Fibroblast of lung (primary cell): Measurements from ENCODE around the gene MED14. TPM values are rescaled to one million over a fixed set of nuclear protein-coding genes. Genes with fewer than 3 reads are reported as not detected.

ENCODE experiments used
- DNase-seq, 2 donors: peaks; one replicate each; pipeline versions ENCODE4 v3.0.0 to v3.0.0-alpha.2; 2010; ENCODE audit warnings: low read depth in 2 of 2
- H2AFZ ChIP-seq: 2 replicates; pipeline ENCODE4 v1.5.1; 2012; ENCODE audit warnings: low read length, control low read depth, inconsistent platforms
- H3K27ac ChIP-seq: 2 replicates; pipeline ENCODE4 v1.5.1; 2011; ENCODE audit warnings: low read length, control low read depth; ENCODE audit not compliant: insufficient read depth
- H3K27me3 ChIP-seq: 2 replicates; pipeline ENCODE4 v1.5.1; 2011; ENCODE audit warnings: mild to moderate bottlenecking, low read length; ENCODE audit not compliant: control insufficient read depth, insufficient read depth
- H3K36me3 ChIP-seq: 2 replicates; pipeline ENCODE4 v1.5.1; 2011; ENCODE audit warnings: low read length; ENCODE audit not compliant: control insufficient read depth, insufficient read depth
- H3K4me1 ChIP-seq: 2 replicates; pipeline ENCODE4 v1.5.1; 2011; ENCODE audit warnings: low read length; ENCODE audit not compliant: control insufficient read depth, insufficient read depth; ENCODE audit errors: extremely low read depth
- H3K4me2 ChIP-seq: 2 replicates; pipeline ENCODE4 v1.5.1; 2011; ENCODE audit warnings: low read length, control low read depth; ENCODE audit not compliant: insufficient read depth; ENCODE audit errors: extremely low read depth
- H3K4me3 ChIP-seq, 4 experiments: fragments of 200-600 bp in 1 of 4; sonication (generic) in 1 of 4; replicated peaks in 1 of 4; 2 replicates each; pipeline ENCODE4 v1.5.1; 2011 to 2016; ENCODE audit warnings: low read length in 4 of 4, low read depth in 3 of 4, mild to moderate bottlenecking in 3 of 4, control low read depth in 2 of 4, inconsistent platforms in 1 of 4, mixed read lengths in 1 of 4; ENCODE audit not compliant: insufficient read depth in 1 of 4; ENCODE audit errors: control extremely low read depth in 1 of 4
- H3K79me2 ChIP-seq: 2 replicates; pipeline ENCODE4 v1.5.1; 2012; ENCODE audit warnings: mild to moderate bottlenecking, low read length, inconsistent platforms; ENCODE audit not compliant: control insufficient read depth, insufficient read depth
- H3K9ac ChIP-seq: 2 replicates; pipeline ENCODE4 v1.5.1; 2011; ENCODE audit warnings: mild to moderate bottlenecking, low read length, control low read depth; ENCODE audit not compliant: insufficient read depth
- H3K9me3 ChIP-seq: 2 replicates; pipeline ENCODE4 v1.5.1; 2012; ENCODE audit warnings: low read depth, low read length; ENCODE audit not compliant: control insufficient read depth, insufficient read depth
- H4K20me1 ChIP-seq: 2 replicates; pipeline ENCODE4 v1.5.1; 2011; ENCODE audit warnings: low read length; ENCODE audit not compliant: control insufficient read depth, insufficient read depth; ENCODE audit errors: extremely low read depth
- EZH2 ChIP-seq: IDR thresholded peaks from 2 replicates; pipeline ENCODE4 v1.5.1; 2012; ENCODE audit warnings: low read length, control low read depth, mild to moderate bottlenecking; ENCODE audit errors: missing control alignments
- polyA plus RNA-seq, 2 donors: library from polyadenylated mRNA; depleted of rRNA in 1 of 2; stranded (reverse) in 1 of 2; unstranded in 1 of 2; fragments of >200 nt; gene quantifications; 2 replicates each; pipeline ENCODE4 v1.2.1, GENCODE V29; 2011 to 2012; ENCODE audit warnings: missing spikeins in 1 of 2
- total RNA-seq: library from RNA; depleted of rRNA; stranded (reverse); fragments of >200 nt; gene quantifications from 2 replicates; pipeline ENCODE4 v1.2.1, GENCODE V29; 2014
- TF ChIP-seq, protein P1 (sequence below), 2 donors: IDR thresholded peaks in 1 of 2; conservative IDR thresholded peaks in 1 of 2; 1 replicate in 1 of 2; 2 replicates in 1 of 2; pipeline ENCODE4 v1.5.1; 2011 to 2012; ENCODE audit warnings: low read length in 2 of 2, control low read depth in 1 of 2, inconsistent platforms in 1 of 2, low read depth in 1 of 2, mild to moderate bottlenecking in 1 of 2

MED14 gene
- total and polyA plus RNA-seq, 2 donors (not counting 1 experiment from before 2014, with no cell fraction given) = 18.3 to 31.3 TPM

DNA sequence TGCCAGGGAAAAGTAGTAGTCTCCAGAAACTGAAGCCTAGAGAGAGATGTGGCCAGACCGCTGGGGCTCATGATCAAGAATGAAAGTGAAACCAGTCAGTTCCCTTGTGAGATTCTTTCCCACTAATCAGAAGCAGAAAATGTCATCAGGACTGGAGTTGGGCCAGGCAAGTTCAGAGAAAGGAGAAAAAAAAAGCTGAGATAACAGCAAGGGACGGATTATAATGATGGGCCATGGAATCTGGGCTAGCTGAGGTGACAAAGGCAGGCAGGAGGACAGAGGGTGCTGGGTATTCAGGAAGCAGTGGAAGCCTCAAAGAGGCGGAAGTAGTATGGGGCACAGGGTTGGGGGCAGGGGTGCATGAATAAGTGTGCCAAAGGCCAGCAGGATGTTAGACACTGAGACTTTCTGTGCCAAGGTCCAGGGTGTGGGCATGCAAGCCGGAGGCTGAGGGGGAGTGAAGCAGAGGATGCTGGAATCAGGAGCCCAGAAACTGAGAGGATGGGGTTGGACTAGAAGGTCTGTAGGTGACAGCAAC lies 90.5 kb downstream of the MED14 start:
- peaks cover 45% of the 10 kb centered on the region for H3K79me2 ChIP-seq

DNA sequence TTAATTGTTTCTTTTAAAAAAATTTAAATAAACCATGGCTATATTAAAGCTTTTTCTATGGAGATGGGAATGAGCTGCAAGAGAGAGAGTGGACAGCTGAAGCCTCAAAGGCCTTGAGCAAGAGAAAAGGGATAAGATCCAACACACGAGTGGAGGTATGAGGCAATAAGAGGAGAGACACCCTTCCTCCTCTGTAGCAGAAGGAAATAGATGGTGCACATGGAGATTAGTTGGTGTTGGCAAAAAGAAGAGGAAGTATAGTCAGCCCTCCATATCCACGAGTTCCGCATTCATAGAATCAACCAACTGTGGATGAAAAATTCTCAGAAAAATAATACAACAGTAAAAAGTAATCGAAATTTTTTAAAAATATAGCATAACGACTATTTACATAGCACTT lies 91.2 kb downstream of the MED14 start:
- Histone ChIP-seq H3K79me2 (peaks cover 51% of the 10 kb centered on the region), H4K20me1 (no peaks in the 10 kb centered on the region), H3K9ac (no peak overlapping the region), H3K4me1 (no peaks in the 10 kb centered on the region), H3K4me2 (peak overlapping the region; percentile 21), H3K36me3 (no peaks in the 10 kb centered on the region), H3K27me3 (no peaks in the 10 kb centered on the region), H3K9me3 (no peaks in the 10 kb centered on the region), H2AFZ (no peak overlapping the region), H3K27ac (peak overlapping the region; percentile 85), H3K4me3 (peak overlapping the region; percentile 48 to 76 (median 56))
- DNase-seq = peak in 1 of 2 donors; percentile 75
- TF ChIP-seq, protein P1, sequence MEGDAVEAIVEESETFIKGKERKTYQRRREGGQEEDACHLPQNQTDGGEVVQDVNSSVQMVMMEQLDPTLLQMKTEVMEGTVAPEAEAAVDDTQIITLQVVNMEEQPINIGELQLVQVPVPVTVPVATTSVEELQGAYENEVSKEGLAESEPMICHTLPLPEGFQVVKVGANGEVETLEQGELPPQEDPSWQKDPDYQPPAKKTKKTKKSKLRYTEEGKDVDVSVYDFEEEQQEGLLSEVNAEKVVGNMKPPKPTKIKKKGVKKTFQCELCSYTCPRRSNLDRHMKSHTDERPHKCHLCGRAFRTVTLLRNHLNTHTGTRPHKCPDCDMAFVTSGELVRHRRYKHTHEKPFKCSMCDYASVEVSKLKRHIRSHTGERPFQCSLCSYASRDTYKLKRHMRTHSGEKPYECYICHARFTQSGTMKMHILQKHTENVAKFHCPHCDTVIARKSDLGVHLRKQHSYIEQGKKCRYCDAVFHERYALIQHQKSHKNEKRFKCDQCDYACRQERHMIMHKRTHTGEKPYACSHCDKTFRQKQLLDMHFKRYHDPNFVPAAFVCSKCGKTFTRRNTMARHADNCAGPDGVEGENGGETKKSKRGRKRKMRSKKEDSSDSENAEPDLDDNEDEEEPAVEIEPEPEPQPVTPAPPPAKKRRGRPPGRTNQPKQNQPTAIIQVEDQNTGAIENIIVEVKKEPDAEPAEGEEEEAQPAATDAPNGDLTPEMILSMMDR (conservative IDR thresholded peaks at IDR 0.05 in 1 of 2, IDR thresholded peaks at IDR 0.05 in 1 of 2; ENCODE audit: low read depth in 1 of 2, low read length in 2 of 2) = no peak
- TF ChIP-seq EZH2 = no peak

More for the DNA sequence above, 90.5 kb downstream of the MED14 start:
- H4K20me1 ChIP-seq = no peaks in the 10 kb centered on the region
- H3K9me3 ChIP-seq = no peaks in the 10 kb centered on the region
- TF ChIP-seq, protein P1 (conservative IDR thresholded peaks at IDR 0.05 in 1 of 2, IDR thresholded peaks at IDR 0.05 in 1 of 2; ENCODE audit: low read depth in 1 of 2, low read length in 2 of 2) = no peak
- TF ChIP-seq EZH2 = no peak
- DNase-seq = peak; percentile 67 to 73
- H3K9ac ChIP-seq = peak overlapping the region; percentile 46
- H2AFZ ChIP-seq = no peak overlapping the region
- no peaks in the 10 kb centered on the region for H3K27me3 ChIP-seq
- peak overlapping the region; percentile 93 for H3K4me2 ChIP-seq
- H3K4me1 ChIP-seq = no peaks in the 10 kb centered on the region
- H3K27ac ChIP-seq = peak overlapping the region; percentile 85
- H3K4me3 ChIP-seq = peak overlapping the region; percentile 48 to 76 (median 56)
- no peaks in the 10 kb centered on the region for H3K36me3 ChIP-seq

DNA sequence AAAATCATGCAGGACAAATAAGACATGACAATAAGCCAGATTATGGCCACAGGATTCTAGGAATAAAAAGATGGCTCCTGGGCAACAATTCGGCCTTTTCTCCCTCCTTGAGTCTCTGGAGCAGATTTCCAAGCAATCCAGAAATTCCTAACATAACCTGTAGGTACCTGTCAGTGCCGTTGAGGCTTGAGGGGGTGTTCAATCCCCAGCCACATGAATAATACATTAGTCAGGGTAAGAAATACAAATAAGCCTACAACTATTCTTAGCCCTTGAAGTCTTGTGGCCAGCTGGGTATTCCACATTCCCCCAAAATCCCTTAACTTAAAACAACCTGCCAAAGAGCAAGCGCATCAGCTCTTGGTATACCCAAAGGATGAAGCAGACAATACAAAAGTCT lies 97.7 kb downstream of the MED14 start:
- peak in 1 of 2 donors; percentile 15 for DNase-seq
- TF ChIP-seq, protein P1 (conservative IDR thresholded peaks at IDR 0.05 in 1 of 2, IDR thresholded peaks at IDR 0.05 in 1 of 2; ENCODE audit: low read depth in 1 of 2, low read length in 2 of 2) = no peak
- no peak for TF ChIP-seq EZH2
- Histone ChIP-seq H3K36me3 (no peaks in the 10 kb centered on the region), H3K79me2 (peaks cover 20% of the 10 kb centered on the region), H3K27ac (no peak overlapping the region), H4K20me1 (no peaks in the 10 kb centered on the region), H3K9ac (no peak overlapping the region), H2AFZ (no peak overlapping the region), H3K27me3 (no peaks in the 10 kb centered on the region), H3K4me1 (no peaks in the 10 kb centered on the region), H3K4me3 (no peak overlapping the region), H3K9me3 (no peaks in the 10 kb centered on the region), H3K4me2 (no peak overlapping the region)
